Daoy (cell line): ENCODE measurements around the gene RTEL1. TPM values are rescaled to one million over a fixed set of nuclear protein-coding genes. Genes with fewer than 3 reads are reported as not detected.
A peak's percentile ranks its signal among the peaks of the same experiment; 100 is the strongest.

Experiments used
- DNase-seq: peaks from one replicate; pipeline ENCODE4 v3.0.0-alpha.2; 2015; ENCODE audit warnings: low read depth
- total RNA-seq: library from RNA; depleted of rRNA; stranded (reverse); fragments of >200 nt; shearing (Covaris generic); gene quantifications from 2 replicates; pipeline ENCODE4 v1.2.3, GENCODE V29; 2014

The RTEL1 gene
- total RNA-seq, 1 experiment from 2014 or later: 11.4 TPM

DNA sequence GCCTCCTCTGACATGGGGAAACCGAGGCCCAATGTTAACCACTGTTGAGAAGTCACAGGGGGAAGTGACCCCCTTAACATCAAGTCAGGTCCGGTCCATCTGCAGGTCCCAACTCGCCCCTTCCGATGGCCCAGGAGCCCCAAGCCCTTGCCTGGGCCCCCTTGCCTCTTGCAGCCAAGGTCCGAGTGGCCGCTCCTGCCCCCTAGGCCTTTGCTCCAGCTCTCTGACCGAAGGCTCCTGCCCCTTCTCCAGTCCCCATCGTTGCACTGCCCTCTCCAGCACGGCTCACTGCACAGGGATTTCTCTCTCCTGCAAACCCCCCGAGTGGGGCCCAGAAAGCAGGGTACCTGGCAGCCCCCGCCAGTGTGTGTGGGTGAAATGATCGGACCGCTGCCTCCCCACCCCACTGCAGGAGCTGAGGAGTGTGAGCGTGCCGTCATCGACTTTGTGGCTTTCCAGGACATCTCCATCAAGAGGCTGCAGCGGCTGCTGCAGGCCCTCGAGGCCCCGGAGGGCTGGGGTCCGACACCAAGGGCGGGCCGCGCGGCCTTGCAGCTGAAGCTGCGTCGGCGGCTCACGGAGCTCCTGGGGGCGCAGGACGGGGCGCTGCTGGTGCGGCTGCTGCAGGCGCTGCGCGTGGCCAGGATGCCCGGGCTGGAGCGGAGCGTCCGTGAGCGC lies 39.9 kb downstream of the RTEL1 start:
- peak; percentile 64 for DNase-seq

DNA sequence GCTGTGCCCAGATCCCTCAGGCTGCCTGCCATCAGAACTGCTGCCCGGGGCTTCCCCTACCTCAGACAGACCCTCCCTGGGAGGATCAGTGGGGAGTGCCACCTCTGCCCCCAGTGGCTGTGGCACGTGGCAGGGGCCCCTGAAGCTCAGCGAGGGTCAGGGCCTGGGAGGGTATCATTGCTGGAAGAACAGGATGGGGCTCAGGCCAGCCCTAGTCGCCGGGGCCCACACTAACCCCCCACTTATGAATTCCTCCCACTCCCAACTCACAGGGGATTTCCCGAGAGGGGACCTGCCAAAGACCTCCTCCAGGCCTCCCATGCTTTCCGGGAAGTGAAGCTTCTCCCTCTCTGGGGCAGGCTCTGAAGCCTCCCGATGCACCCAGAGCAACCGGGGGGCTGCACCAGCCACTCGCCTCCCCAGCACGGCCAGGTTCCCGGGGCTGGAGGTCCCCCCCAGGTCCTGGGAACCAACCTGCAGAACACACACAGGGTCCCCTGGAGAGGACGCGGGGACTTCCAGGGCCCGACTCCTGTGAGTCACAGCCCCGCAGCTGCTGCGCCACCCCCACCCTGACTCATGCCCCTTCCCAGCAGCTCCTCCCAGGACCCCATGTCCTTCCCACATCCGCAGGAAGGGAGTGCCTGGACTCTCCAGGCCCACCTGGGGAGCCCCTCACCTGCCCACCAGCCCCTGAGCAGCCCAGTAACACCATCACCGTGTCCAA lies 40.8 kb downstream of the RTEL1 start:
- peak; percentile 98 for DNase-seq

DNA sequence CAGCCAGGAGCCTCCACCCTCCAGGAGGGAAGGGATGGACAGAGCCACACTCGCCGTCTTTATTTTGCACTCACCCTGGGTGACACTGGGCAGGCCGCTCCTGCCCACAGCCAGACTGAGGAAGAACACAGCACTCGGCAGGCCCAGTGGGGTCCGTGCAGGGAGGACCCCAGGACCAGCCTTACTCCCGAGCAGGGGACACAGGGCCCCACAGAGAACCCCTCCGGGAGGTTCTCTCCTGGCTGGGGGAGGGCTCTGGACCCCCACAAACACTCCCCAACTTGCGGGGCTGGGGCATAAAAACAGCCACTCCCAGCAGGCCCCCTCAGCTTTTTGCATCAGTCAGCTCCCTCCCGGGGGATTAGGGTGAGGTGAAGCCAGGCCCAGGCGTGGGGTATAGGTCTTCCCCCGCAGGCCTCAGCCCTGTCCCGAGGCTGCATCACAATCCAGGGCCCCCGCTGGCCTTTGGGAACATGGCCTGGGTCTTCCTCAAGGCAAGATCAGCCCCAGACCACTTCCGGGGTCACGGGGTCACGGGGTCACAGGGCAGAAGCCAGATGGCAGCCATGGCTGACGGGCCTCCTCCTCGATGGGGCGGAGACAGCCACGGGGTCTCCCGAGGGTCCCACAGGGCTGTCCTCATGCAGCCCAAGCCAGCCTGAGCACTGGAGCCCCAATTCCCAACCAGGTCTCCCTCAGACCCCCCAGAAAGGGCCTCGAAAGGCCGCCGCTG lies 41.5 kb downstream of the RTEL1 start:
- DNase-seq: no peak

DNA sequence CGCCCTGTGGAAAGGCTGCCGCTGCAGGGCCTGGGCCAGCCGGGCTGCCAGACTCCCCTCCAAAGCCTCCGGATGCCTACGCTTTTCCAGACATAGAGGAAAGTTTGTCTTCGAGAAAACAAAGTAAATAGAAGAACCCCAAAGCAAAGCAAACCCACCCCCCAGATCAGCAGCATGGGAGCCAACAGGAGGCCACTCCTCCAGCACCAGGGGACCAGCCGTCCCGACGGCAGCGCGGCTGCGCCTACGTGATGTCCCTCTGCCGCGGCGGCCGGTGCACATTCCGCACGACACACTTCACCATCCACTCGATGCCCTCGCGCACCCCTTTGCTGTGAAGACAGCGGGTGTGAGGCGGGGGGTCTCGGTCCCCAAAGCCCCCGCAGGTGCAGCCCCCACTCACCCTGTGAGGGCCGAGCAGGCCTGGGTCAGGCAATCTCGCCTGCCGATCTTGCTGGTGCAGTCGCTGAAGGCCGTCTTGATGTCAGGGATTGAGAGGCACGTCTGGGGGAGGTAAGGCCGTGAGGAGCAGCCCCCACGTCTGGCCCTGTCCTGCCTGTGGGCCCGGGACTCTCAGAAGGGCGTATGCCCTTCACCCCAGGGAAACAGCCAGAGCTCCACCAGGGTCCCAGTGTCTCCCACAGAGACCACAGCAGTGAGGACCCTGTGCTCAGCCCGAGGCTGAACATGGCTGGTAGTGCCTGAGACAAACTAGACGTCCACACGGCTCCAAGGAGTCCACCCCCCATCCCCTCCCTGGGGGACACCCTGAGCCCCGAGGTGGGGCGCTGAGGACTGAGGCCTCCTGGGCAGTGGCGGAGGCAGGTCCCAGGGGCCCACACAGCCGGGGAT lies 42.3 kb downstream of the RTEL1 start:
- no peak for DNase-seq

DNA sequence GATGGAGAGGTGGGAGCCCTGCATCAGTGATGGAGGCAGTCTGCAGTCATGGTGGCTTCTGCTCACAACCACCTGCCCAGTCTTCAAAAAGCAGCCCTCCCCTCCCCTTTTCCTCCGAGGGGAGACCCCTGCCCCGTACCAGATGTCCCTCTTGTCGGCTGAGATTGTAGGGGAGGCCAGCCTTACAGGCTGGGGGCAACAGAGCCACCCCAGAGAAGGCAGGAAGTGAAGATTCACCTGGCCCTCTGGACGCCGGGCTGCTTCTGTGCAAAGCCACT lies 42.9 kb downstream of the RTEL1 start:
- no peak for DNase-seq

DNA sequence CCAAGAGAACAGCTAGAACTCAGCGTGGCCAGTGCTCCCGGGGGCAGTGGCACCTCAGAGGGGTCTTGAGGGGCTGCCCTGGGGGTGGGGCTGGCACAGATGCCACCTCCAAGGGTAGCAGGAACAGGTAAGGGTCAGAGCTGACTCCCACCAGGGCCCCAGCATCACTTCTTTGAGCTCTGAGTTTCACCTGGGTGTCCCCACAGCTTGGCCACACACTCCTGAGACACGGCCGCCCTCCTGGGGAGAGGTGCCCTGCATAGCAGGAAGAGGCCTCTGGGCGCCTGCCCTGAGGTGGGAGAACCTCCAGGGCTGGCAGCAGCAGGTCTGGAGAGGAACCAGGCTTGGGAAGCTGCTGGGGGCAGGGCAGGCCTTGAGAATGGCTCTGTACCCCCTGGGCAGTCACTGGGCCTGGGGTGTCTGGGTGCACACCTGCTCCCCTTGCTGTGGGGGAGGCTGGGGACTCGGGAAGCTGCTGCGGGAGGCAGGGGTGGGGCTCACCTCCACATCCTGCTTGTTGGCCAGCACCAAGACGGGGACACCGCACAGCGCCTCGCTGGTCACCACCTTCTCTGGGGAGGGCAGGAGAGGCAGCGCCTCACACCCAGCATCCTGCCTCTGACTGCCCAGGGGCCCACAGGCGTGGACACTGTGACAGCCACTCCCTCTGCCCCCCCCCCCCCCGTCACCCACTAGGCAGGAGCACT lies 43.4 kb downstream of the RTEL1 start:
- no peak for DNase-seq

DNA sequence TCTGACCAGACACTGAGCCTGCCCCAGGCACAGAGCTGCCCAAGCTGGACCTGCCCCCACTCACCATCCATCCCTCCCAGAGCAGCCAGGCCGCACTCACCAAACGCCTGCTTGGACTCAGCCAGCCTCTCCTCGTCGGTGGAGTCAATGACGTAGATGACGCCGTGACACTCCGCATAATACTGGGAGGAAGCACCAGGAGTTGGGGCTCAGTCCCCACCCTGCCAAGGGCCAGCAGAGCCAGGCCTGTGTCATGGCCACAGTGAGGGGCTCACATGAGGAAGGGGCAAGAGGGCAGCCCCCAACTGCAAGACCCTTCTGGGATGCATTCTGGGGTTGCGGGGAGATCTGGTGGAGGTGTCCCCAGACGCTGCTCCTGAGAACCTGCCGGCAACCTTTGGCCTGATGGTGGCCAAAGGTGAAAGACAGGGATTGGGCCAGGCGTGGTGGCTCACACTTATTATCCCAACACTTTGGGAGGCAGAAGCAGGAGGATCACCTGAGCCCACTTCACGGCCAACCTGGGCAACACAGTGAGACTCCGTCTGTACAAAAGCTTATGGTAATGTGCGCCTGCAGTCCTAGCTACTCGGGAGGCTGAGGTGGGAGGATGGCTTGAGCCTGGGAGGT lies 44.0 kb downstream of the RTEL1 start:
- no peak for DNase-seq

DNA sequence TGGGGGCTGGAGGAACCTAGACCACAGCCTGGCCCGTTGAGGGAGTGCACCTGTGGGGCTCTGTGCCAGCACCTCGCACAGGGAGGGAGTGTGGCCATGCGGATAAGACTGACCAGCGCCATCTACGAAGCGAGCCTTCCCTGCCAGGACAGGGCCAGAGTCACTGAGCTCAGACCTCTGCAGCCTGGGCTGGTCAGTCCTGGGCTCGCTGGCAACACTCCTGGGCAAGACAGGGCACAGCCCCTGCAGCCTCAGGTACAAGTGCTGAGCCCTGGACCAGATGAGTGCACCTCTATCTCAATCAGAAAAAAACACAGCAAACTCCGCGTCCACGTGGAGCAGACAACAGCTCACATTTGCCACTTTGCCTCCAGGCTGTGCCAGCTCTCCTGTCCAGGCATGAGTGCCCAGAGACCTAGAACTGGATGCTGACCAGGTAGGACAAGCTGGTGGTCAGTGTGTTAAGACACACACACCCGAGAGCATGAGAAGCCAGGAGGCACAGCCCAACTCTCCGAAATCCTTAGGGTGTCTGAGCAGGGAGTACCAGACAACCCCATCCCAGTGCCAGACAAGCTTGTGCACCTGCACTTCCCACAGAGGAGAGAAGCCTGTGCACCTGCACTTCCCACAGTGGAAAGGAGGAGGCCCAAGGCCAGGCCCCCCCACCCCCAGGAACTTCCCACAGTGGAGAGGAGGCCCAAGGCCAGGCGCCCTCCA lies 44.8 kb downstream of the RTEL1 start:
- DNase-seq: no peak

DNA sequence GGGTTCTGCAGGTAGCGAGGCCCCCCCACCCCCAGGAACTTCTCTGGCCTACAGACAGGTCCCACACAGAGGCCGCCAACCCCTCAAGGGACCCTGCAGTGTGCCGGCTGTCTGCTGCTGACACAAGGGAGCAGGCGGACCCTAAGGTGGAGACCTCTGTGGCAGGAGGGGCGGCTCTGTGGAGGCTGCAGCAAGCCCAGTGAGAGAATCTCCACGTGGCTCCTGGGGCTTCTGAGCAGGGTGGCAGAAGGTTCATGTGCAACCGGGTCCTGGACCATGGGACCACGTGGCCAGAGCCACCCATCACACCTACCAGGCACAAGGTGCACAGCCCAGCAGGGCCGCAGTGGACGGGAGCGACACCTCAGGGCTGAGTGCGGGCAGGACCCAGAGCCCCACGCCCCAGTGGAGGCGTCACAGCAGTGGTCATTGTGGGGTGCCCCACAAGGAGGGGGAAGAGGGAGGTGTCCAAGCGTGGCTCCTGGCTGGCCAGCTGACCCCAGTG lies 45.4 kb downstream of the RTEL1 start:
- DNase-seq: no peak

DNA sequence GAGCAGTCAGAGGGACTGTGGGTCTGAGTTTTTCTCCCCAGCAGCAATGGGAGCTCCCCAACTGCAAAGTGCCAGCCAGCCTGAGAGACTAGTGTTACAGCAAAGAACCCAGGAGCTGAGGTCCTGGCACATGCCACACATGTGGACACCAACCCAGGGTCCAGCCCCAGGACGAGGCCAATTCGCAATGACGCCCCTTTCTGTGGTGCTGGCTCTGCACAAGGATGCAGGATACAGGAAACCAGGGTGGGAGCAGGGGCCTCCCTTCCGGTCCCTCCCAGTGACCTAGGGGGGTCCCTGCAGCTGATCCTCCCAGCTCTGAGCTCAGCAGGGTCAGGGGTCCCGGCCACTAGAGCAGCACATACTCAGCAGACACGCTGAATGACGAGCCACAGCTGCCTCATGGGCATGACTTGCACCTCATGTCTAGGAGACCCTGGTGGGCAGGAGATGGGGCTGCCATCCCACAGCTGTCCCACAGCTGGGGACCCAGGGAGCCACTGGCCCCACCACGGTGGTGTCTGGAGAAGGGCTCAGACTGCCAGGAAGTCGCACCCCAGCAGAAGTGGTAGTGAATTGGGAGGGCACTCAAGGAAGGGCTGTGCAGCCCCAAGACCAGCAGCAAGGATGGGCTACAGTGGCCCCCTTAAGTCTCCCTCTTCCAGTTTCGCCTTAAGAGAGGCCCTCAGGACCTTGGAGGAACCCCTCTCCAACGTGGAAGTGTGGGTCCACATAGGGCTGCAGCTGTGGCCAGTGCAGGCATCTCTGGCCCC lies 46.0 kb downstream of the RTEL1 start:
- DNase-seq: no peak

DNA sequence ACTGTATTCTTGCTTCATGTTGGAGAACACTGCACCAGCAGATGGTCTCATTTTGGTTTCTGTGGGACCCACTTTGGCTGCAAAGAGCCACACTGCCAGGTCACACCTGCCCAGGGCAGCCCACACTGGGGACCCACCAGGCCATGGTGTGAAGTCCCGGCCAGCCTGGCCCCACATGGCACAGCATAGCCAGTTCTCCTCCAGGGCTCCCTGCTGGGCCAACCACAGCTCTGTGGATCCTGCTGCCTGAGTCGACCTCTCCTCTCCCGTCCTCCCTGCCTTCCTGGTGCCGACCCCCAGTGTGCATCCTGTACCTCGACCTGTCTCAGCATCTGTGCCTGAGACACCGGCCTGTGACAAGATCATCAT lies 46.6 kb downstream of the RTEL1 start:
- DNase-seq: no peak

DNA sequence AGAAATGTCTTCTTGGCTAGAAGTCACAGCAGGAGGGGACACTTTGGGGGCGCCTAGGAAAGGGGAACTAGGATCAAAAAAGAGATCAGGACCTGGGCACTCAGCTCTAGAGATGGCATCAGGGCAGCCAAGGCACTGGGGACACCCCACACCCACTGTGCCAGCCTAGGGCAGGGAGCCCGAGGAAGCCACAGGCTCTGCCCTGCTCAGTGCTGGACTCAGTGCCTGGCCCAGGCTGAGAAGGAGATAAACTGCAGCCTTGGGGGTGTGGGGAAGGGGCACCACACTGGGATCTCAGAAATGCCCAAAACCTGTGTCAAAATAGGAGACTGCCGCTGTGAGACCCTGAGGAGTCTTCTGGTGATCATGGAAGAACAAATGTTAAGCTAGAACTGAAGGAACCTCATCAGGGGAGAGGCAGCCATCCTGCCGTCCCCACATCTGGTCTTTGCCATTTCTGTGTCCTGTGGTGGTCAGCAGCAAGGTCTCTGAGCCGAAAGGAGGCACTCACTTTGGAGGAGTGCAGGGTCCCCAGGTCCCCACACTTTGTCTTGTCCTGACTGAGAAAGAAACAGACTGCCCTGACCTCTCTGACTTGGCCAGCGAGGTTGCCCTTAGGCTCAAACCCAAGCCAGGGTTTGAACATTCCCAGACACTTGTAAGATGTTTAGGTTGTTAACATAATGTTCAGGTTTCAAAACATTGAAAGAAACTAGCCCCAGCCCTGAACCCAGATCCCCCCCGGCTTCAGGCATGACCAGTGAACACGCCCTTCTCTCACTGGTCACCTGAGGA lies 47.3 kb downstream of the RTEL1 start:
- DNase-seq: no peak

DNA sequence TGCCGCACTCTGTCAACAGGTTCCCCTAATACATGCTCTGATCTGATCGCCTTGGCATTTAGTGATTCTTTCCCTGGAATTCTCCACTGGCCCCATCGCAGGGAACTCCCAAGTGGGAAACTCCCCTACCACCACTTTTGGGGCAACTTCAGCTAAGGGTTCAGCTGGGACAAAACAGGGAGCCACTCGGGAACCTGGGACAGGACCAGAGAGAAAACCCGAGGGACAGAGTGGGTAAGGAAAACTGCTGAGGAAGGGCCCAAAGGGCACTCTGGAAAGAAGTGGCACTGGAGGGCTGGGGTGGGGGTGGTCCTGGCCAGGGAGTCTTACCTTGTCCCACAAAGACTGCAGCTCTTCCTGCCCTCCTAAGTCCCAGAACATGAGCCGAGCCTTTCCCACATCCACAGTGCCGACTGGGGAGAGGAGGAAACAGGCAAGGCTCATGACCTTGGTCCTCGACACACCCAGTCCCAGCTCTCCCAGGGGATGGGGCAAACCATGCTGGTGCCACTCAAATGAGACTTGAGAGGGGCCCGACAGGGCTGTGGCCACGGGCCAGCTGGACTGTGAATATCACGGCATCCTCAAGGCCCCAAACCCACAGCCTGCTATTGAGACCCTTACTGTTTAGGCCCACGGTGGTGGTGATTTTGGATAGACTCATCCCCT lies 48.0 kb downstream of the RTEL1 start:
- DNase-seq: no peak

DNA sequence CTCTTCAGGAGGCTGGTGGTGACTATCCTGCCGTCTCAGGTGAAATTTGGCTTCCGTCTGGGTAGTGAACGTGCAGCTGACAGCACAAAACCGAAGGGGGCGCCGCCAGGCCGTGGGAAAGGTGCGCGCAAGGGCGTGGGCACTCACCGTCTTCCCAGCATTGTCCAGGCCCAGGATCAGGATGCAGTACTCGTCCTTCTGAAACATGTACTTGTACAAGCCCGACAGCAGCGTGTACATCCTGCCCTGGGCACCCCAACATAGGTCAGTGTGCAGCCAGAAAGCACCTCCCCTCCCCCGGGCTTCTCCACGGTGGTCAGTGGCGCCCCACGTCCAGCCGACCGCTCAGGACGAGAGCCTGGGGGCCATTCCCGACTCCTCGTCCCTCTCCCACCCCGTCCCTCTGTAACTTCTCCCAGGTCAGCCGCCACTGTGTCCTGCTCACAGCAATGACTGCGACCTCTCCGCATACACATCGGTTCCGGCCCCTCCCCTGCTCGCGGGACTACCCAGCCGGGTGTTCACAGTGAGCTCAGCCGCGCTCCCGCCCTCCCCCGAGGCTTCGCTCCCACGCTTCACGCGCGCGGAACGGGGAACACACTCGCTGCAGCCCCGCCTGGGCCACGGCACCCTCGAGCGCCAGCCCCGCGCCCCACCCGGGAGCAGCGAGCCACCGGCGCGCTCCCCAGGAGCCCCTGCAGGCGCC lies 48.9 kb downstream of the RTEL1 start:
- DNase-seq: peak; percentile 51

DNA sequence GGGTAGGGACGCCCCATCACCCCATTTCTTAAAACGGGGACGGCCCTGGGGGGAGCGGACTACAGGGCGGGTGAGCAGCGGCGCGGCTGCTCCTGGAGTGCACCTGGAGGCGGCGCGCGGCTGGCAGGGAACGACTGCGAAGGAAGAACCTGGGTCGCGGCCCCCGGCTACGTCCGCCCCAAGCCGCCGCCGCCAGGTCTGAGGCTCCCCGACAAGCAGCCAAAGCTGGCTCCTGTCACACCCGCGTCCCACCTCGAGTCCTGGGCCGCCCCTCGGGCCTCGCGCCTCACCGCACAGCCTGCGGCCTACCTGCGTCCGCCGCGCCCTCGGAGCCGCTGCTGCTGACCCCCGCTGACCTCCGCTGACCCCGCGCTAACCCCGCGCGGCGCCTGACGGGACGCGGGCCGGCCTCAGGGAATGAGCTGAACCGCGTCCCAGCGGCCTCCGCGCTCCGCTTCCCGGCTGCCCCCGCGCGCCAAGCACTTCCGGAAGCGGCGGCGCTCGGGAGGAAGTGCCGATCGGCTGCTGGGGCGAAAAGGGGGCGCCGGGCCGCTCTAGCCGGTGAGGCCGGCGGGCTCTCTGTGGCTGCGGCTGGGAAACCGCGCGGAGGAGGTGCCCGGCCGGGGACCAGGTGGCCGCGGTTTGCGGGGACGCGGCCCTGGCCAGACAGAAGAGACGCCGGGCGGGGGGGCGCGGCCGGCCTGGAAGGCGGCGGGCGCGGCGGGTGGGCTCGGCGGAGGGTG lies 49.6 kb downstream of the RTEL1 start, which contains the start of the genes ARFRP1 and ZGPAT:
Gene ARFRP1 (minus strand): TSS at position 419 of the 743 bp plus-strand sequence. CDS start 885 bp downstream, outside the sequence.
Gene ZGPAT (plus strand): TSS at position 482 of the 743 bp plus-strand sequence. CDS start 542 bp downstream, outside the sequence.
- DNase-seq: peak; percentile 88
